Activated gamma-delta T cell treated with Interleukin-2 at 50 U/mL for 16 hours (primary cell): ENCODE measurements around the gene AHCTF1.

Source experiments
- DNase-seq: peaks from one replicate; pipeline ENCODE4 v3.0.0-alpha.2; 2020

Gene AHCTF1, protein sequence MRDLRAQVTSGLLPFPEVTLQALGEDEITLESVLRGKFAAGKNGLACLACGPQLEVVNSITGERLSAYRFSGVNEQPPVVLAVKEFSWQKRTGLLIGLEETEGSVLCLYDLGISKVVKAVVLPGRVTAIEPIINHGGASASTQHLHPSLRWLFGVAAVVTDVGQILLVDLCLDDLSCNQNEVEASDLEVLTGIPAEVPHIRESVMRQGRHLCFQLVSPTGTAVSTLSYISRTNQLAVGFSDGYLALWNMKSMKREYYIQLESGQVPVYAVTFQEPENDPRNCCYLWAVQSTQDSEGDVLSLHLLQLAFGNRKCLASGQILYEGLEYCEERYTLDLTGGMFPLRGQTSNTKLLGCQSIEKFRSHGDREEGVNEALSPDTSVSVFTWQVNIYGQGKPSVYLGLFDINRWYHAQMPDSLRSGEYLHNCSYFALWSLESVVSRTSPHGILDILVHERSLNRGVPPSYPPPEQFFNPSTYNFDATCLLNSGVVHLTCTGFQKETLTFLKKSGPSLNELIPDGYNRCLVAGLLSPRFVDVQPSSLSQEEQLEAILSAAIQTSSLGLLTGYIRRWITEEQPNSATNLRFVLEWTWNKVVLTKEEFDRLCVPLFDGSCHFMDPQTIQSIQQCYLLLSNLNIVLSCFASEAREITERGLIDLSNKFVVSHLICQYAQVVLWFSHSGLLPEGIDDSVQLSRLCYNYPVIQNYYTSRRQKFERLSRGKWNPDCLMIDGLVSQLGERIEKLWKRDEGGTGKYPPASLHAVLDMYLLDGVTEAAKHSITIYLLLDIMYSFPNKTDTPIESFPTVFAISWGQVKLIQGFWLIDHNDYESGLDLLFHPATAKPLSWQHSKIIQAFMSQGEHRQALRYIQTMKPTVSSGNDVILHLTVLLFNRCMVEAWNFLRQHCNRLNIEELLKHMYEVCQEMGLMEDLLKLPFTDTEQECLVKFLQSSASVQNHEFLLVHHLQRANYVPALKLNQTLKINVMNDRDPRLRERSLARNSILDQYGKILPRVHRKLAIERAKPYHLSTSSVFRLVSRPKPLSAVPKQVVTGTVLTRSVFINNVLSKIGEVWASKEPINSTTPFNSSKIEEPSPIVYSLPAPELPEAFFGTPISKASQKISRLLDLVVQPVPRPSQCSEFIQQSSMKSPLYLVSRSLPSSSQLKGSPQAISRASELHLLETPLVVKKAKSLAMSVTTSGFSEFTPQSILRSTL (N-terminal part only)

DNA sequence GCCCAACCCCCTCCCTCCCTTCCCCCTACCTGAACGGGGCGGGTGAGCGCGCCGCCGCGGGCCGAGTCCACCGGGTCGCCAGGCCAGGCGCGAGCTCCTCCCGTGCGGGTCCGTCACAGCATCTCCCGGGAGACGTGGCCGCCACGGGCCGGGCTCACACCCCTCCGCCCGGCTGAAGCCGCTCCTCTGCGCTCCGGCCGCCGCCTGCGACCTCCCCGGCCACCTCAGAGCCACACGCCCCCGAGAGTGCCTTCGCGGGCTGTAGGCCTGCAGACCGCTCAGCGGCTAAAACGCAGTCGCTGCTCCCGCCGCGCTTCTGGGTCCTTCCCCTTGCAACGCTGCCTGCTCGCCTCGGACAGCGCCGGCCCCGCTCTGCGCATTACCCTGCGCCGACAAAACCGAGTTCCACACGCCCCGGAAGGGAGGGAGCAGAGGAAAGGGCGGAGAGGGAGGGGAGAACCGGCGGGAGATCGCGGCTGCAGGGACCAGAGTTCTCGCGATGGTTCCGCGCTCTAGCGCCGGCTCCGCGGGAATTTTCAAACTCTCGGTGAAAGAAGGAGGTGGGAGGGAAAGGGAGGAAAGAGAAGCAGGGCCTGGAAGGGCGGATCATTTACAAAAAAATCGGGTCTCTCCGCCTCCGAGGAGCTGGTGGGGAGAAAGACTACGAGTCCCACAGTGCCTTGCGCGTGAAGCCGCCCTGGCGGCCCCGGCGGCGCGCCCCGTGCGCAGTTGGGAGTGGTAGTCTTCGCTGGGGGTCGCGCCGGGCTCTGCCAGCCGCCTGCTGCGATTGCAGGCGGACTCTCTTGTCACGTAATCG is at the start of gene AHCTF1:
Gene AHCTF1 (minus strand): TSS at position 400 of the 817 bp plus-strand sequence. CDS start 13,578 bp downstream, outside the sequence.
- peak; percentile 94 for DNase-seq

DNA sequence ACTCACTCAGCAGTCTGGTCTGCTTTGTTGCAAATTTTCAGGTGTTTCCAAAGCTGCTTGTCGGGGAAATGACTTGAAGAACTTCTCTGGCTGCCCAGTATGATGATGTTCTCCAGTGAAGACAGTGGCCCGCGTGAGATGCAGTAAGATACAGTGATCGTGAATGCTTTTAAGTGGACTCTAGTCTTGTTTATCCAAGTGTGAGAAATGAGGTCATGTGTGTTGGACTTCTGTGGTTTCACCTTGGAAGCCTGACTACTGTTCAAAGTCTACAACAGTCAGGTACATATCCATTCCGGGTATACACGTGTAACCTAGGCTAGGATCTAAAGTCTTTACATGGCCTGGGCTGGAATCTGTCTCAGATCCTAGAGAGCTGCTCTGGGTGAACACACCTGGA is 47.0 kb upstream of the AHCTF1 start:
- DNase-seq = no peak

DNA sequence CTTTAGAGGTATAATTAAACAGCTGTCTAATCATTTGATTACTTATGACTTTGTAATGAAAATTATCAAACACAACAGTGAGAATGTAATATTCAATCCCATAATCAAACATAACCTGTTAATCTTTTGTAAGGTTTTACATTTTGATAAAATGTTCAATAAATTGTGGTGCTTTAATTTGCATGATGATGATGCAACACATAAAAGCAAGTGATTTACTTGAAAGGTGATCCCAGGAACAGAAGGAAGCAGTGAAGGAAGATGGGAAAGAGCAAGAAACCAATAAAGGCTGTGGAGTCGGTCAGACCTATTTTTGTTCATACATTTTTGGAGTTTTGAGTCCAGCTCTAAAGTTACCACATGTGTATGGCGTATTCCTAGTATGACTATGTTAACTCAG is 46.5 kb upstream of the AHCTF1 start:
- no peak for DNase-seq

DNA sequence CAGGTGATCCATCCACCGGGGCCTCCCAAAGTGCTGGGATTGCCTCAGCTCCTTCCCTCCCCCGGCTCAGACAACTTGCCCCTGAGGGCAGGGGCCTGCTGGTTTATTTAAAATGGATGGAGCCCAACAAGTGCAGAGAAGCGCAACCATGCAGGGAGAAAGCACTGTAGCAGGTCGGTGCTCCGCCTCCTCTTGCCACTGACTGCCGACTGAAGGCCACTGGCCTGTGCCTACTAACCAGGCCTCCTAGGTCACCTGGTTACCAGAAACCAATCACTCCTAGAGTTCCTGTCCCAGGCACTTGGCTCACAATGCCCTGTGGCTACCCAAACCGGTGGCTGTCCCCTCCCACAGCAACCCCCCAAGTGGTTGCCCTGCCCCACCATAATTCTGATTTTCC is 40.2 kb upstream of the AHCTF1 start:
- no peak for DNase-seq

DNA sequence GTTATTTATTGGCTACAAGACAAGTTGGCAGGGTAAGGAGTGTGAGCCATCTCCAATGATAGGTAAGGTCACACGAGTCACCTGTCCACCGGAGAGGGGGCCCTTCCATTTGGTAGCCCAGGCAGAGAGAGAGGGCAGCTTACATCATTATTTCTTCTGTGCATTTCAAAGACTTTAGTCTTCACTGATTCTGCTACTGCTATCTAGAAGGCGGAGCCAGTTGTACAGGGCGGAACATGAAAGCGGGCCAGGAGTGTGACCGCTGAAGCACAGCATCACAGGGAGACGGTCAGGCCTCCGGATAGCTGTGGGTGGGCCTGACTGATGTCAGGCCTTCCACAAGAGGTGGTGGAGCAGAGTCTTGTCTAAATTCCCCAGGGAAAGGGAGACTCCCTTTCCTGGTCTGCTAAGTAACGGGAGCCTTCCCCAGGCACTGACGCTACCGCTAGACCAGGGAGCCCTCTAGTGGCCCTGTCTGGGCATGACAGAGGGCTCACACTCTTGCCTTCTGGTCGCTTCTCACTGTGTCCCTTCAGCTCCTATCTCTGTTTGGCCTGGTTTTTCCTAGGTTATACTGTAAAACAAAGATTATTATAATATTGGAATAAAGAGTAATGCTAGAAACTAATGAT is 39.5 kb upstream of the AHCTF1 start:
- DNase-seq = peak; percentile 19

DNA sequence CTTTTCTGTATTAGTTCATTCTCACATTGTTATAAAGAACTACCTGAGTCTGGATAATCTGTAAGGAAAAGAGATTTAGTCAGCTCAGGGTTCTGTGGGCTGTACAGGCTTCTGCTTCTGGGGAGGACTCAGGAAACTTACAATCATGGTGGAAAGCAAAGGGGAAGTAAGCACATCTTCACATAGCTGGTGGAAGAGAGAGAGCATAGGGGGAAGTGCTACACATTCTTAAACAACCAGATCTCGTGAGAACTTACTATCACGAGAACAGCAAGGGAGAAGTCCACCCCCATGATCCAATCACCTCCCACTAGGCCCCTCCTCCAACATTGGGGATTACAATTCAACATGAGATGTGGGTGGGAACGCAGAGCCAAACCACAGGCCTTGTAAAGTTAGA is 37.9 kb upstream of the AHCTF1 start:
- DNase-seq = no peak

DNA sequence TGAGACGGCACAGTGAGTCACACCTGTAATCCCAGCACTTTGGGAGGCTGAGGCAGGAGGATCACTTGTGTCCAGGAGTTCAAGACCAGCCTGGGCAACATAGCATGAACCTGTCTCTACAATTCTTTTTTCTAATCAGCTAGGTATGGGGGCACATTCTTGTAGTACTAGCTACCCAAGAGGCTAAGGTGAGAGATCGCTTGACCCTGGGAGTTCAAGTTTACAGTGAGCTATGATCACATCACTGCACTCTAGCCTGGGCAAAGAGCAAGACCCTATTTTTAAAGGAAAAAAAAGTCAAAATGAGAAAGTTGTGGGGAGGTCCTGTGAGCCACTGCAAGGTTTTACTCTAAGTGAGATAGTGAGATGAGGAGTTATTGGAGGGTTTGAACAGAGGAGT is 34.8 kb upstream of the AHCTF1 start:
- DNase-seq = no peak

DNA sequence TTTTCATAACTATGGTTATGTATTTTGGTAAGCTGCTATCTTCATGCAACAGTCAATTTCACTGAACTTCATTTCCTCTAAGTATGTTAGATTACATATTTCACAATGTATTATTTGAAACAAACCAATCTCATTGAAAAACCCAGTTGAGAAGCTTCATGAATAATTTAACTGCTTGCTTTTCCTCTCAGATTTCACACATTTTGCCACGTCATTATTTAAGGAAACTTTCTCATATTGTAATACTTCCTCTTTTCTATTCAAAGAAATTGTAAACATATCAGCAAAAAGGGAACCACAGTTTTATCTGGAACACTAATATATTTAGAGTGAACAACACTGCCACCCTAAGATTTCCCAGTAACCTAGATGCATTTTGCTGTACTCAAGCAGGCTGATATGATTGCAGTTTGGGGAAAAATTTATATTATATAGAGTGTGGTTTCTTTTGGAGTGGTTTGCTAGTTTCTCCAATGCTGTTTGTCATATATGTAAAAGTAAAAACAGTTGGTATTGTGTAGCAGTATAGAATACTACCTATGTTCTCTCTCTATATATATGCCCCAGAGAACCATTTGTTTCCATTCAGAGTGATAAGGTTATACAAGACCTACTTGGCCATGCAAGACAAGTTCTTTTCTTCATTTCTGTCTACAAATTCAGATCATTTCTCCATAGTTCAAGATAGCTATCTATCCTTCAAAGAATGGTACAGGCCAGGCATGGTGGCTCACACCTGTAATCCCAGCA is 28.4 kb upstream of the AHCTF1 start:
- no peak for DNase-seq

DNA sequence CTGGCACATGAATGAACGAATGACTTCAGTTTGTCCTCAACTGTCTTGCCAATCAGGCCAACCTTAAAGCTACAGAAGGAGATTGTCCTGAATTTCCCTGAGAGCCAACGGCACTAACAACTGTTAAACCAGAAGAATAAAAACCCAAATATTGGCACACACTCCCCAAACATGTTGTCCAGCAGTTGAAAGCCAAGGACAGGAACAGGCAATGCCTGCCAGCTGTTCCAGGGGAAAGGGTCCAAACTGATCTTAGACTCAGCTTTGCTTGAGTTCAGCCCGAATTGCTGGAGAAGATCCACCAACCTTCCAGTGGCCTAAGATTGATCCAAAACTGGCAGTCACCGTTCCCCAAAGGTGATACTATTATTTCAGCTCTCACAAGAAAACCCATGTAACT is 22.4 kb upstream of the AHCTF1 start:
- DNase-seq = no peak

DNA sequence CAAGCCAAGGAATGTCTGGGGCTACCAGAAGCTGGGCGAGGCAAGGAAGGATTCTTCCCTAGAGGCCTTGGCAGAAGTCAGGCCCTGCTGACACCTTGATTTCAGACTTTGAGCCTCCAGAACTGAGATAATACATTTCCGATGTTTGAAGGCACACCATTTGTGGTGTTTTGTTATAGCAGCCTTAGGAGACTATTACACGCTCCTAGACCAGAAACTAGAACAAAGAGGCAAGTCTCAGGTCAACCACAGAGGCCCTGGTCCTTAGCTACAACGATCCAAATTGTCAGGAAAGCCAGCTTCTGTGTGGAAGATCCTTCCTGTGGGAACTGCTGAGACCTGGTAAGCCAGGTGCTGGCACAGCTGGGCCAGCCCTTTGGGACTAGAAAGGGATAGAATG is 19.7 kb upstream of the AHCTF1 start:
- no peak for DNase-seq

DNA sequence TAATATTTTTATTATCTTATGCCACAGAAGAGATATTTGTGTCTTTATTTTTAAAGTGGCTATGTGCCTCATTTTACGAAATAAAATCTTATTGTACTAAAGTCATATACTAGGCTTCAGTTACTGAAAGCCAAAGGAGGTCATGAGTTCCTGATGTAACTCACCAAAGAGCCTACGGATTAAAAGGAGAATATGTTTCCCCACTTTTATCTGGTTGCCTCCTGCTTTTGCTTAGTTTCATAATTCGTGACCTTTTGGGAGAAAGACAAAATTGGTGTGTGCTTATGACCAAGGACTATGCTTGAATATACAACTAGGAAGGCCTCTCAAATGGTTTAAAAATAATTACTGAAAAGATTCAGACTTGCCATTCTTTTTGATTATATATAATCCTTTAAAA is 18.2 kb upstream of the AHCTF1 start:
- DNase-seq = no peak

DNA sequence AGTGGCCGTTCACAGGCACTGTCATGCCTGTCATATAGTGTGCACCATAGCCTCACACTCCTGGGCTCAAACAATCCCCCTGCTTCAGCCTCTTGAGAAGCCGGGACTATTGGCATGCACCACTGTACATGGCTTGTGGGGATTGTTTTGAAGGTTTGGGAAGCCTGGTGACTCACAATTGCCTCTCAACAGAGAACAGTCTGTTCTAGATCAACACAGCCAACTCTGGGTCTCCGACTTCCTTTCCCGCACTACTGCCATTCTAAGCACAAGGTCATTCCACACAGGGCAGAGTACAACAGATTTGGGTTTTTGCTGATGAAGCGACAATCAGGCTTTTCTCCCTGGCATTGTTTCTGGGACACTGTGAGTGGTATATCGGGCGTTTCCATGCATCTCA is 15.5 kb upstream of the AHCTF1 start:
- no peak for DNase-seq

DNA sequence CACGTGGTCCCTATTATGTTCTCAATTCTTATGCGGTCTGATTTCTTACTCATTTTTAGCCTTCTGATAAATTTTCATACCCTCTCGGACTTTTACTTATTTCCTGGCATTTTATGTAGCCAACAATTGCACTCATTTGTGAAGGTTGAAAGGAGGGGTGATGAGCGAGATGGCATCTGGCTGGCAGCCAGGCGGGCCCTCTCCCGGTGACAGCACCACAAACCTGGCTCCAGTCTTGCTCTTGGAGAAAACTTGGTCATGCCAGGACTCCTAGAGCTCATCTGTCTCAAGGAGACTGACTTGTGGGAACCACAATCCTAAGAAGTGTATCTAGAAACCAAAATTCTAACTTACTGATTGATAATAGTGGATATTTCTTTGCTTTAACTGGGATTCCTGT is 14.6 kb upstream of the AHCTF1 start:
- DNase-seq = no peak

DNA sequence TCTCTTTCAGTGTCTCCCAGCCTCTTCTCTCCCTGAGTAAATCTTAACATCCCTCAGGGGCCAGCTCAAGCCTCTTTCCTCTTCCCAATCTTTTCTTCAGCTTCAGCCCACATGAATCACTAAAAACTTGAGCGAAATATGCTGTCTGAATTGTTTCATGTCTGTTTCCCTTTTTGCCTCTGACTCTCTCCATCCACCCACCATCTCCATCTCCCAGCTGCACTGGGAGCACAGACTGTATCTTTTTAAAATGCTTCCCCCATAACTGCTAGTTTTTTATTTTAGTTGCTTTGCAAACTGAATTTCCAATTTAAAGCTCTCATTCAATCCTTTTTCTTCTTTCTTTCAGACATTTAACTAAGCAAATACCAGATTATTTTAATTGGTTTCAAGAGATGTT is 3.0 kb upstream of the AHCTF1 start:
- DNase-seq = no peak

DNA sequence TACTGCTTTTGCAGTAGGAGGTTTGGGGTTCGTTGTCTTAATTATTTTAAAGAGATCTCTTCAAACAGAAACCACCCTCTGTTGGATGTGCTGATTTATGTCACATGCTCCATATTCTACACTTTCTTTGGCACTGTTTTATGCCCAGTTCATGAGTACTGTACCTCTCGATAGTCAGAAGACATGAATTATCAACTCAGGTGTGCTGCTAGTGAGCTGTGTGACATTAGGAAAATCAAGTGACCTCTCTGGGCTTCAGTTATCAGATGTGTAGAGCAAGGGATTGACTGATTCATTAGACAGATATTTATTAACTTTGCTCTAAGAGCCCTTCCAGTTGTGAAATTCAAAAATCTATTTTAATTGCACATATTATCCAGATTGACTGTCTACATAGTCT is 2.1 kb upstream of the AHCTF1 start:
- no peak for DNase-seq

DNA sequence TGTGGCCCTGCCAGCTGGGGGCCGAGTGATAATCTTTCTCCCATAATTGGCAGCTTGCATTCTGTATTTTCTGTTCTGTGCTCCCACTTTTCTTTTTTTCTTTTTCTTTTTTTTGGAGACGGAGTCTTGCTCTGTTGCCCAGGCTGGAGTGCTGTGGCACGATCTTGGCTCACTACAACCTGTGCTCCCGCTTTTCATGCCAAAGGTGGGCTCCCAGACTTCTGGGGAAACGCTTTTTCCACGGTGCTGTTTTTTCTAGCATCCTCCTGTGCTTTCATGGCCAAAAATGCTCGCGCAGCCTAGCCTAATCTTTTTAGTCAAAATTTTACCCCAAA is 585 bp upstream of the AHCTF1 start:
- DNase-seq = no peak

DNA sequence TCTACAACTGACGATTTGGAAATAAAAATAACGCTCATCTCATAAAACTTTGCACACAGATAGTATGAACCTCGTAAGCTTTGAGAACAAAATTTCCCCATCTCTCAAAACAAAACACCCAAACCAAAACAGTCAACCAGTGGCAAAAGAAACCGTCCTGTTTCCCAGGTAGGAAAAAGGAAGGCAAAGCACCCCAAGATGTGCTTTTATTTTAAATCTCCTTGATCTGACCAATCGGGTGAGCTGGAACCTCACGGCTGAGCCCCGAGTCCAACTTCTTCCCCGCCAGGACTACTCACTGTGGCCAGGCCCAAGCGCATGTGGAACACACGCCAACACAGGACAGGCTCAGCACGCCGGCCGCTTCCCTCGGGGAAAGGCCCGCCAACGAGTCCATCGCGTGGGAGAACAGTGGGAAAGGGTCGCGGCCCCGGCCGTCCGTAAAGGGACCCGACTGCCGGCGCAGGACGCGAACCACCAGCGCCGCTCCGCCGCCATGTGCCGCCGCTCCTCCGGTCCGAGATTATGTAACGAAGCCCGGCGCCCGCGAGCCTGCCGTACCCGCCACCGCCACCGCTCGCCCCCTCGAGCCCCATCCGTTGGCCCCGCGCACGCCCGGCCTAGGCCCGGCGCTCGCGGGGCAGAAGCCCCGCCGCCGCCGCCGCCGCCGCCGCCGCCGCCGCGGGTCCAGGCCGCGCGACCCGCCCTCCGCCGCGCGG is 759 bp downstream of the AHCTF1 start:
- DNase-seq = peak; percentile 41

DNA sequence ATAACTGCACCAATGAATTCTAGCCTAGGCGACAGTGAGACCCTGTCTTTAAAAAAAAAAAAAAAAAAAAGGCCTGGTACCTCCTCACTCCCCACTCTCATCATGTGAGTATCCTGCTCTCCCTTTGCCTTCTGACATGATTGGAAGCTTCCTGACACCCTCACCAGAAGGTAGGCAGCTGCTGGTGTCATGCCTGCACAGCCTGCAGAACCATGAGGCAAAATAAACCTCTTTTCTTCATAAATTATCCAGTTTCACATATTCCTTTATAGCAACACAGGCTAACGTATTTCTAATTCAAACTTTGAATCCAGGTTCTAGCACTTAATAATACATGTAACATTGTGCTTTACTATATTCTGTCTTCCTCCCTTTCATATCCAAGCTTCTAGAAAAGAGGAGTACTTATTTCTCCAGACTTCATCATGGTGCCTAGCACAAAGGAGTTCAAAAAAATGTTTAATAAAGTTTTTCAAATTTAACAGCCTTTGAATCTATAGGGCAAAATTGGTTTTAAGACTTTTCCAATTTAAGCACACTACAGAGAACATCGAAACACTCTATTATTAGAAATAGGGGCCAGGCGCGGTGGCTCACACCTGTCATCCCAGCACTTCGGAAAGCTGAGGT is 5.6 kb downstream of the AHCTF1 start:
- DNase-seq = no peak

DNA sequence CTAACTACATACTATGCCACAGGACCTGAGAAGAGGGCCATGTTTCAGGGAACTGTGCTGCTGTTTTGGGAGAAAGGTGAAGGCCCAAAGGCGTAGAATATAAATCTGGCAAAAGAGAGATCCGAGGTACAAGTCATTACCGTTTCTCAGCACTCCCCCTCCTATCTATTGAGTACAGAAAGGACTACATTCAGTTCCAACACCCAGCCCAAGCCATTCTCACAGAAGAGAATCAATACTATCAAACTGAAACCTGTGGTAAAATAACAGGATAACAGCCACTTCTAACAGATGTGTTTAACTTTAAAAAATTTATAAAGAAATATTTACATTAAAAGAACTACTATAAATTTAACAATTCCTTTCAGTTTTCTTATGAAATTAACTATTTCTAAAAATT is 7.8 kb downstream of the AHCTF1 start:
- no peak for DNase-seq

DNA sequence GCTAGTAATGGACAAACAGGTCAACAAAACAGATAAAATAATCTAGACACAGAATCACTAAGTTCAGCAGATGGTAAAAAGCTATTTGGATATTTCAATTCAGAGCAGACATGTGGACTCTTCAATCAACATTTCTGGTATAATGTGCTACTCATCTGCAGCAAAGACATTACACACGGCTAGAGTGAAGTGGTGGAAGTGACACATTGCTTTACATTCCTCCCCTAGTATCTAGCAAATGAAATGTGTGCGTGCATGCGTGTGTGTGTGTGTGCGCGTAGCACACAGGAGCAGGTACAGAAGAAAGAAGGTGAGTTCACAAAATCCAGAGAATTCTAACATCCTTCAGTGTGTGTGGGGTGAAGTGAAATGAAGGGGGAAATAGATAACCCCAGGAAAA is 8.3 kb downstream of the AHCTF1 start:
- DNase-seq = no peak
